Measurements from ENCODE around the gene ERBB4.

Gene ERBB4

DNA sequence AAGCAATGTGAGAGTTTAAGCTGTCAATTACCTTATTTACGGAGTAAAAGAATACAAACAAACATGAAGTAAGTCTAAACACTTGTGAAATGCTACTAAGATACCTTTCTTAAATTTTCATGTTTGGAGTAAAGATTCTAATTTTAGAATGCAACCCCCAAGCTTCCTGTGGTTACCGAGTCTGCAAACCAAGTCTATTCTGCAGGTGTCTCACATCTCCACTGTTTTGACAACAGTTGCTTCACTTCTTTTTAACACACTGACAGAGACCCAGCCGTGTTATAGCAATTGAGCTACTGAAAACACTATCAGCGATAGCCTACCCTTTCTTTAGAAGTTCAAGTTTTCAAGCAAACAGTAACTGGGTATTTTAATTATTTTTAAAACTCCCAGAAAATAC lies 608.3 kb downstream of the ERBB4 start:
- DNase-seq (ENCODE audit: low read depth in 3 of 3), result no peak

DNA sequence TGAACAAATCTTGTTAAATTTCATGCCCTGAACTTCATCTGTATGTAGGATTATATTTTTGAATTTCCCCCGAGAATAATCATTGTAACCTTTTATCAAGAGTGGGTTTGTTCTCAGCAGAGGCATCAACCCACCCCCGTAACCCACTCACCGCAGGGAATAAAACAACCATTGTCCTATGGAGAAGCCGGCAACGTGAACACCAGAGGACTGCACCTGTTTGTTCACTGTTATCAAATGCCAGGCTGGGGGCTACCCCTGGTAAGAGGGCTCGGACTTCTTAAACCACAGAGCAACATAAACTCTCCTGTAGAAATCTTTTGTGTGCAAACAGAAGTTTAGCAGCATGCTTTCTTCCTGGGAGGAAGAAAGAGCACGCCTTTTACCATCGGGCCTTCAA lies 610.4 kb downstream of the ERBB4 start:
- DNase-seq (ENCODE audit: low read depth in 3 of 3), result no peak

DNA sequence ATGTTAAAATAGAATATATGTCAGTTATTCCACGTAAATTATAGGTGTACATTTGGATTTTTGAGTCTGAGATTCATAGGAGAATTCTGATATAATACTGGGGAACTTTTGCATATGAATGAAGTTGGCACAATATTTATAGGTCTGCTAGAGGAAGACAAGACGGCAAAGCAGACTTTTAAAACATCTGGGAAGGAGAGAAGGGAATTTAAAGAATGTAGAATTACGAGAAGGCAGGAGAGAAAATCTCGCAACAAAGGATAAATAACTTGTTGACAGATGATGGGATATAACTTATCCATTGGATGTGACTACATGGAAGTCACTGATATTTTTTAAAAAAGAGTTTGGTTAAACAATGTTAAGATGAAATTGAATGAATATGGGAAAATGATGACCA lies 615.6 kb downstream of the ERBB4 start:
- no peak for DNase-seq (ENCODE audit: low read depth in 3 of 3)

DNA sequence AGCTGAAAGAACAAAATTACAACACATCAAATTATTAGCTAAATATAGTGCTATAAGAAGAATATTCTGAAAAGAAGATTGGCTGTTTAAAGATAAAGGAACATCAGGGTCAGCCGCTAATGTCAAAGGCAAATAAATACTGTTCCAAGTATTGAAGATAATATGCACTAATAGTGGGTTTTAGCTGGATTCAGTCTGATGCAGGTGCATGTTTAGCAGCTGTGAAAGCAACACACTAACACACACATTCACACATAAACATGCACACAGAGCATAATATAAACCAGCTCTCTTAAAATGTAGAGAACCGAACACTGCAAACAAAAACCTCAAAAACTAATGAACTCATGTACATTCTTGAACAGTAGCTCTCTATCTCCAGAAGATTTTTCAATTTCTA lies 634.6 kb downstream of the ERBB4 start:
- no peak for DNase-seq (ENCODE audit: low read depth in 3 of 3)

DNA sequence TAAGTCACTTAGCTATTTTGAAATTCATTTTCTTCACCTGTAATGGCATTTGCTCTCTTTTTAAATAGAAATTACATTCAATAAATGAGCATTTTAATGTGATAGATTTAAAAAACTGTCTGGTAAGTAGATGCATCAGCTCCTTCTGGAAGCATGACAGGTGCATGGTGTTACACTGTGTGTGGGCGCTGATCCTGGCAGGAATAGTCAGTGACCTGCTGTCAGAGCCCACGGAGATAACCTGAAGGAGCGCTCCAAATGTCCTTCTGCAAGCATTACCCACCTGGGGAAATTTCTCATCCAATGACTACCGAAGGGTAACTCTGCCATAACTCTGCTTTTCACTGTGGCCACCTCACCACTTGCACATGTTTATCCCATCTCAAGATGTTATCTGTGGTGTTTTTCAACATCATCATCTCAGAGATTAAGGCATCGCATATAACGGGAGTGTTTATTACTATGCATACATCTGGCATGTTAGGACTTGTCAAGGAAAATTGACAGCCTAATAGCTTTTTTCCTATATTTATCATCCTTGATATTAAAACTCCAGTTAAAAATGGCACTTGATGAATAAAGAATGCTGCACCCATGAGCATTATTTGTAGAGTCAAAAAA lies 637.3 kb downstream of the ERBB4 start:
- no peak for DNase-seq (ENCODE audit: low read depth in 3 of 3)

DNA sequence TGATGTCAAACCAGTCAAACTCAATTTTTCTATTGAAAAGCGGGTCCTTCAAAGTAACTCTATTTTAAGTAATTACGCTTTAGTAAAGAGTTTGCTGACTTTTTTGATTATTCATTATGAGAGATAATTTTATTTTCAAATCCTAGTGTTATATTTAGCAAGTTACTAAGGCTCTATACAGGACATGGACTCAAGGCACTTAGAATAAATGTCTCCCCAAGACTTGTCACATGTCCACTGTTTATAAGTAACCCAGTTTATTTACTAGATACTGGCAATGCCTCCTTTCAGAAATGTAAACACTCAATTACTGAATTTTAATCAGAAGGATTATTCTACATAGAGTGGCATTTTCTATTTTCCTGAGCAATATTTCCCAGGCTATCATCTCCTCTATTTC lies 638.1 kb downstream of the ERBB4 start:
- no peak for DNase-seq (ENCODE audit: low read depth in 3 of 3)

DNA sequence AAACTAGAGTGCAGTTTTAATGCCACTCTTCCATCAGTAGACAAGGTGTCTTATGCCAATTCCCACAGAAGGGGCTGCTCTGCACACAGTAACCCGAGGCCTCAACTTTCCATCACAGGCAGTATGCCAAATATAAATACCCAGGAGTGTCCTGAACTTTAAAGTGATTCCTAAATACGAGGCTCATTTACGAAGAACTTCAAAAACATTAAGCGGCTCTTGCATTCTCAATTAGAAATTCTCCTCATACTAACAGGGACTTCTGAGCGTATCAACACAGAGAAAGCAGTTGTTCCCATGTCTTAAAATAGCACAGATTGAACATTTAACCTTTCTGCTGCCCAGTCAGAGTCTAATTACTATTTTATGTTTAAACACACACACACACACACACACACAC lies 638.6 kb downstream of the ERBB4 start:
- DNase-seq (ENCODE audit: low read depth in 3 of 3), result no peak

DNA sequence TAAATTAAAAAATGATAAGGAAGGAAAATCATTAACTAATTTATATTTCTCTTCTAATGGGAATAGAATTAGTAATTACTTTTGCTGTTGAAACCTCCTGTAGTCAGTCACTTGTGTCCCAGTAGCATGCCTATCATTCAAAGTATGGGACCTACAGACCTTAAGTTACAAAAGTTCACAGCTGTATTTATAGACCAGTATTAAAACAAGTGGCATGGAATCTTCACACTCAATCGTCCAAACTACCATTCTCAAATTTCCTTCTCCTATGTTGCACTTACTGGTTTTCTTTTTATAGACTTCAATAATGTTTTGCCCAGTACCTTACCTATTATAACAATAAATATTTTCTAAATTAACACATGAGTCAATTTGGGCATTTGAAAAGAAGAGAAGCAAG lies 639.9 kb downstream of the ERBB4 start:
- no peak for DNase-seq (ENCODE audit: low read depth in 3 of 3)

DNA sequence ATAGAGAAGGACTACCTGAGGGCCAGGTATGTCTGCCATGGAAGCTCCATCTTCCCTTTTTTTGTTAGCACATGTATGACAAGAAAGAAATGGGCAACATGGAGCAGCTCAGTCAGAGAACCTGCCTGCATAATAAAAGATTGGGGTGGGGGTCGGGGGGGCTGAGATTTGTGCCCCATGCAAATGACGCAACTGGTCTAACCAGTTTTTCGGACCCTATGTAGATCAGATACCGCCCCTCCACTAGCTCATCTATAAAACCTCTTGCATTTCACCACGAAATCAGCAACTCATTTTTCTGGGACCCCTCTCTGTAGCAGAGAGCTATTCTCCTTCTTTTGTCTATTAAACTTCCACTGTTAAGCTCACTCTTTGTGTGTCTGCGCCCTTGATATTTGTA lies 657.2 kb downstream of the ERBB4 start:
- no peak for DNase-seq (ENCODE audit: low read depth in 3 of 3)

DNA sequence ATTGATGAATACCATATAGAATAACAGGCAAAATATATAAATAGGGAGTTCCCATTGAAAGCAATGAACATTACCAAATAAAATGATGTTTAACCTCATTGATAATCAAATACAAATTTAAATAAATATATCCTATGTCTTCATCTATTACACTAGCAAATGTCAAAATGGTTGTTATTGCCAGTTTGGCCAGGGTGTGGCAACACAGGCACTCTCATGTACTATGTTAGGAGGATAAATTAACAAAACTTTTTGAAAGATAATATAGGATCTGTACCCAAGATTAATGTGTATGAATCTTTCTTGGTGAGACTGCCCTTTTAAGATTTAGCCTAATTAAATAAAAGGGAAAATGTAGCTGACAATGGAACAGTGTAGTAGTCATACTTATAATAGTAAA lies 659.3 kb downstream of the ERBB4 start:
- no peak for DNase-seq (ENCODE audit: low read depth in 3 of 3)

DNA sequence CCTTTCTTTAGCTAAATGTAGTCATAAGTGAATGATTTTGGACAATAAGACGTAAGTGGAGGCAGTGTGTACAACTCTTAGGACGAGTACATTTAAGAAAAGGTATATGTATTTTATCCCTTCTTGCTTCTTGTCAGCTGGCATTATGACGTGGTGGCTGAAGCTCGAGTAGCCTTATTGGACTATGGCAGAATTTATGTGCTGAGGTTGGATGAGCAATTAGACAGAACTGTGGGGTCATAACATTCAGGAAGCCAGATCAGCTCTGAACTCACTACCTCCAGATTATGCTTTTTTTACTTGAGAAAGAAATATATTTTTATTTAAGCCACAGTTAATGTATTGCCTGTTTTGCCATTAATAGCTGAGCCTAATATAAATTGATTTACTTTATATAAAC lies 661.5 kb downstream of the ERBB4 start:
- no peak for DNase-seq (ENCODE audit: low read depth in 3 of 3)

DNA sequence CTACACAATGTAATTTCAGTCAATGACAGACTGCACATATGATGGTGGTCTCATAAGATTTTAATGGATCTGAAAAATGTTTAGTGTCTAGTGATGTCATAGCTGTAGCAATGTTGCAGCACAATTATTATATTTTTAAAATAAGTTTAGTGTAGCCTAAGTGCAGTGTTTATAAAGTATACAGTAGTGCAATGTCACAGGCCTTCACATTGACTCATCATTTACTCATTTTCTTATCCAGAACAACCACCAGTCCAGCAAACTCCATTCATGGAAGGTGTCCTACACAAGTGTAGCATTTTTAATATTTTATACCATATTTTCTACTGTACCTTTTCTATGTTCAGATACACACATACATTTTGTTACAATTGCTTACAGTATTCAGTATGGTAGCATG lies 663.1 kb downstream of the ERBB4 start:
- DNase-seq (ENCODE audit: low read depth in 3 of 3), result no peak

DNA sequence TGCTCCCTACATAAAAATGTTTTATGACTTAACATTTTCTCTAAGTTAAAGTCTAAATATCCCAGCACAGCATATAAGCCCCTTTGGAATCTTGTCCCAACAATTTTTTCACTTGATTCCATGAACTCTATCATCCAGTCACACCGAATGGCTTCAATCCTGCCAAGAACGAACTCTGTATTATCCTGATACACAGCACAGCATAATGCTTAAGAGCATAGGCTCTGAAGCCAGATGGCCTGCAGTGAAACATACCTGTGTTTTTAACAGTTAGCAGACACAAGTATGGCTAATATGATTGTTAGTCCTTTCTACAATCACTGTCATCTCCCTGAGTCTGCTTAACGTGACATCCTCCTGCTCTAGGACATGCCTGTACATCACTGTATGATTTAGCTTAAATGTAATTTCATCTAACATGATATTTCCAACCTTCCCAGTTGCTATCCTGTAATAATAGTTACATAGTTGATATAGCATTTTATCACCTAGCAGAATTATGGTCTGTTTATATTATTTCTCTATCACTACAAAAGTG lies 669.5 kb downstream of the ERBB4 start:
- no peak for DNase-seq (ENCODE audit: low read depth in 3 of 3)

DNA sequence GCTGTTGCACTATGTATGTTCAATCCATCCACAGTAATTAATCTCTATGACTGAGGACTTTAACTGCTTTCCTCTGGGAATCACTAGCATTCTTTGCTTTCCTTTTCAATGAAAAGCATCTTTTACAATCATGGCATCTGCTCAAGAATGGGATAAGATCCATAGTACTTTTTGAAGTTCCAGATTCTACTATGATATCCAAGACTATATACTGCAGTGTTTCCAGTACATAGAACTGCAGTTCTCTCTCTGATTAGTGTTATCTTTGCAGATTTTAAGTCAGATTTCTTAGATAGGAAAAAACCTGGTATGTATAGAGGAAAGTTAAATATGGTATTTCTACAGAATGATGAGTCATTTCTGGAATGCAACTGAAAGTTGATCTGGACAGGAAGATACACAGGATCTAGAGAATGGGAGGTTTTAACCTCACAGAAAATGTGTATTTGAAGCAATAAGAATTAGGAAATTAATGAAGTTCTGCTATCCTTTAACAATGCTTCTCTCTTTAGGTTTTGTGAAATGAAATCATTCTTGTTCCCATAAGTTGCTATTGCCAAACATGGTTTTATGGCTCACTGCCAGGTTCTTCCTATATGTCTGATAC lies 670.7 kb downstream of the ERBB4 start:
- DNase-seq (ENCODE audit: low read depth in 3 of 3), result no peak

DNA sequence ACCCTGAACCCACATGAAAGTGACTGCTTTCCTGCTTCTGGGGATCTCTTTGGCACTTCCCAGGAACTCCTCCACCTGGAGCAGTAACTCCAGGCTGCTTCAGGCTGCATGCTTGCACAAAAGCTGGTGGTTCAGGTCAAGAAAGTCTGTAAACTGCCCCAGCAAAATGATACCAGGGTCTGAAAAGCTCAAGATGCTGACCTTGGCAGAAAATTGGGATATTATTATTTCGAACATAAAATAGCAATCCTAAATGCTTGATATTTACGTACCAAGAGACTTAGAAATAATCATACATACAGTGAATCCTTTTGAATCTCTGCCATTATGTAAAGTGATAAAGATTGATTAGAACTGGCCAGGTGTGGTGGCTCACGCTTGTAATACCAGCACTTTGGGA lies 674.3 kb downstream of the ERBB4 start:
- DNase-seq (ENCODE audit: low read depth in 3 of 3), result no peak

DNA sequence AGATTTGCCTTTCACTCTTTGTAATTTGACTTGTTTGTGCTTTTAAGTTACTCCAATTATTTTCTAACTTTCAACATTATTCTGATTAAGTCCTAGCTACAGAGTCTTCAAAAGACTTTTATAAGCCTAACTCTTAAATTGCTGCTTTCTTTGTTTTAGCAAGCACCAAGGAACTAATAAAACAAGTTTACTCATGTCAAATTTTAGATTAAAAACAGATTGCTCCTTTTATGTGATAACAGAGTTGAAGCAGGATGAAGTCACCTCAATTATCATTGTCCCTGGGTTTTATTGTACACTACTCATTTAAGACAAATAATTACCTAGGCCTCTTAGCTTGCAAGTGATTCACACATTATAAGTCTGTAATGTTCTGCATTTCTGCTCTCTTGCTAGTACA lies 678.4 kb downstream of the ERBB4 start:
- no peak for DNase-seq (ENCODE audit: low read depth in 3 of 3)

DNA sequence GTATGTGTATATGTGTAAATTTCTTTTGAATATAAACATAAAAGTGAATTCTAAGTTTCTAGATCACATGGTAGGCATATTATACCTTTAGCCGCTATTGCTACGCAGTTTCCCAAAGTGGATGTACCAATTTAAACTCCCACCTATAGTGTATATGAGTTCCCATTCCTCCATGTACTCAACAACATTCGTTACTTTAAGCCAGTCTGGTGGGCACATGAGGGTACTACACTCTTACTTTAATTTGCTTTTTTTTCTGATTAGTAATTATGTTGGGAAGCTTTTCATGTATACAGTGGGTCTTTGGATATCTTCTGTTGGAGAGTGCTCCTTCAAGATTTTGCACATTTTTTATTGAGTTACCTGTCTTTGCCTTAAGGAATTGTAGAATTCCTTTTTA lies 683.8 kb downstream of the ERBB4 start:
- no peak for DNase-seq (ENCODE audit: low read depth in 3 of 3)

DNA sequence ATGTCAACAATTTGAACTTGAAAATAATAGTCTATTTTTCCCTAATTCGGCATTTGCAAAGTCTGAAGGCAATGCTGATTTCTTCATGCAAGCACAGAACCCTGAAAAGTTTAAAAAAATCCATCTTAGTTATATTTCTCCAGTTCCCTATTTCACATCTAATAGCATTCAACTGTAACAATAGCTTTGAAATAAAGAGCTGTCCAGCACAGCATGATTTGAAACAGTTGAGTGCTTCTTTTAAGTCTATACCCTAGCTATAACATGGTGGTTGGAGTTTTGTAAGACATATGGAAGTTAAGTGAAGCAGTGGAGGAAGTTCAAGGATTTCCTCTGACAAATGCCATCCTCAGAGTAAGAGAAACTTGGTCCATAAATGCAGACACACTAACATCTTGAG lies 691.9 kb downstream of the ERBB4 start:
- no peak for DNase-seq (ENCODE audit: low read depth in 3 of 3)

DNA sequence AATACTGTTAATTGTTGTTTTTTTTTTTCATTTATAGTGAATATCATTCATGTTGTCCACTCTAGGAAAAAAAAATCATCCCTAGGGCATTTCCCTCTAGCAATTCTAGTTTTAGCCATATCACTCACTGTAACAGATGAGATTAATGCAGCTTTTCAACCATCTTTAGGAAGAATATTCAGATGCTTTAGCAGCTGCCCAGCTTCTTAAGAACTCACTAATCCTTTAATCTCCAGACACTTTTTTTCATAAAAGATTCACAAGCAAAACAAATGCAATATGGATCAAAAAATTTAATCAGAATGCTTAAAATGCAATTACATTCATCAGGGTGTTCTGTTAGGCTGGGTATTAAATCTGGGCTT lies 692.6 kb downstream of the ERBB4 start:
- DNase-seq (ENCODE audit: low read depth in 3 of 3), result no peak

DNA sequence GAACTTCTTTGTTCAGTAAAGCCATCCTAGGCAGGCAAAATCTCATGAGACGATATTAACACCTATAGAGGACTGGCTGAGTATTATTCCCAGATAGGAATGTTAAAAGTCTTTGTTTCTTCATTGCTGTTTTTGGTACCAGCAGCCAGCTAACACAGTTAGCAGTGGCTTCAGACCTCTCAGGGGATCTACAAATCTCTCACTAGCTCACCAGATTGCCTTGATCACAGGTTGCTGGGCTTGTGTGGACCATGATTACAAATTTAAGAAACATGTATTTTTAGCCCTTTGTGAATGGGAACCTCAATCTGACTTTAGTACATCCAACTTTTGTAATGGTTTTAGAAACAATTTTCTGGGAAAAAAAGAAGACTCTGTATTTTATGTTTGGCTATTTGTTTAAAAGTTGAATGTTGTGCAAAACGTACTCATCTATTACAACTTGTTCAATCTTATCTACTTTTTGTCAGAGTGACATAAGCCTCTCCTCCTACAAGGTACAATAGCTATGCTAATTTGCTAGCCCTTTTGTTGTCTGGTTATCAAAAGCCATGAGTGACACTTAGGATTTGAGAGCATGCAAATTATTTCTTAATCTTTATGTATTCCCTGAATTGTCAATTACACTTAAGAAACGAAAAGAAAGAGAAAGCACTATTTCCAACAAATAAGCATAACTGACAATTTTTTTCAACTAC lies 693.1 kb downstream of the ERBB4 start:
- DNase-seq (ENCODE audit: low read depth in 3 of 3), result no peak

DNA sequence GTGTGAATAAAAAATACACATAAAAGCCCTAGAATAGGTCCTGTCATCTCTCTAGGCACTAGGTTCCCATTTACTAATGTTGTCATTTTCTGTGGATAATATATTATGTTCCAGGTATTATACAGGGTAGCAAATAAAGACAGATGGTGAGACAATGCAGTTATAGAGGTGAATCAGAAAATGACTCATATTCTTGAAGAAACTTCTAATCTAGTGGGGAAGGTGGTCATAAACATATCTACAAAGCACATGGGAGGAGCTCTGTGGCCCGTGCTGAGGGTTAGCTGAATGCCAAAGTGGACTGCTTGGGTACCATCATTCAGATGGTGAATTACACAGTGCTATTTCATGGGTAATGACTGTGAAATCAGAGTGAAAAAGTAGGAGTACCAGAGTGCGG lies 700.9 kb downstream of the ERBB4 start:
- DNase-seq (ENCODE audit: low read depth in 3 of 3), result no peak

DNA sequence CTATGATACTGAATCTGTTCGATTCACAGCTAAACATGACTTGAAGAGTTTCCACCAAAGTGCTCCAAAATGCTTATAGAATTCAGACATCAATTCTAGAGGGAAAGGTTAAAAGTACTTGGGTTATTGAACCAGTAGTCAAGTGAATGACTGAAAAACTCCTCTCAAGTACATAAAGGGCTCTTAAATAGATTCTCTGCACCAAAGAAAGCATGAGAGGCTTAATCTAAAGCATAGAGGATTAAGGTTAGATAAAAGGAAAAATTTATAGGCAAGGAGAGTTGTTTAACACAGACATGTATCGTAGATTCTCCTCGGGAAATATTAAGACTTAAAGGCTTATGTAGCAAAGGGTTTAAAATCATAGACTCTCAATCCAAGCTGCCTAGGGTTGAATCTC lies 701.4 kb downstream of the ERBB4 start:
- no peak for DNase-seq (ENCODE audit: low read depth in 3 of 3)

DNA sequence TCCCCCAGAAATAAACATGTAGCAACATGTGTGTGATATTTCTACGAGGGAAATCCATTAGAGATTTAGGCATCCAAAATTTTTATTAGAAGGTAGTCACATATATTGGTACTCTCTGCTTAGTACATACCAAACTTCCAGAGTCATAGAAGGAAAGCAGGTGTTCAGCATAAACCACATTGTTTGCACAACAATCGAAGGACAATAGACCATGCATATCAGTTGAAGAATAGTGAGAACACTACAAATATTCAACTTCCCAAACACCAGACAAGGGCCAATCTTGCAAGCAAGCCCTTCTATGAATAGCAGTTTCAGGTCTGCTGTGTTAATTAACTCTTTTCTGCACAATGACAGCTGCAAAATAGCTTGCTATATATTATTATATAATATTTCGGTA lies 702.2 kb downstream of the ERBB4 start:
- DNase-seq (ENCODE audit: low read depth in 3 of 3), result no peak

Data from stimulated activated CD4-positive, alpha-beta T cell treated with anti-CD3 and anti-CD28 coated beads, TNF-alpha, amount 100 ng/mL, for 4 hours (primary cell).